ENCODE measurements around the gene MEG3.

MEG3 gene

DNA sequence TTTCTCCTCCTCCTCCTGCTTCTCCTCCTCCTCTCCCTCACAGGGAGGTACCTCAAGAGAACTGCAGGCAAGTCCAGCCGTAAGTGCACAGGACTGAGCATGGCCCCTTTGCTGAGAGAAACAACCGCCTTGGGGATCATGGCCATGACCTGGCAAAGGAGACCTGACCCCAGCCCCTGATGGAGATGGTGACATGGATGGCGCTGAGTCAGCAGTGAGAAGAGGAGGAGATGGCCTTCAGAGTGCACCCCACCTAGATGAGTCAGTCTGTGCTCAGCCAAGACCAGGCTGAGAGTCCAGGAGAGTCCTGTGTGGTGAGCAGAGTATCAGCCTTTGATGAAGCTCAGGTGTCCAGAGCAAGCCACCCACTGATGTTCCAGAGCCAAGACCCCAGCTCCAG lies 36.4 kb downstream of the MEG3 start:
- no peak overlapping the region for H3K27ac ChIP-seq (ENCODE audit: low read depth, low read length)
- no peaks in the 10 kb centered on the region for H3K27me3 ChIP-seq (ENCODE audit: control insufficient read depth, insufficient read depth, low read length)
- H3K9ac ChIP-seq (ENCODE audit: low read length), result no peak overlapping the region
- H3K4me3 ChIP-seq (ENCODE audit: low read length), result no peak overlapping the region
- no peaks in the 10 kb centered on the region for H3K36me3 ChIP-seq (ENCODE audit: control insufficient read depth, insufficient read depth, low read length)
- H3K4me1 ChIP-seq (ENCODE audit: control insufficient read depth, insufficient read depth, low read length), result no peaks in the 10 kb centered on the region

DNA sequence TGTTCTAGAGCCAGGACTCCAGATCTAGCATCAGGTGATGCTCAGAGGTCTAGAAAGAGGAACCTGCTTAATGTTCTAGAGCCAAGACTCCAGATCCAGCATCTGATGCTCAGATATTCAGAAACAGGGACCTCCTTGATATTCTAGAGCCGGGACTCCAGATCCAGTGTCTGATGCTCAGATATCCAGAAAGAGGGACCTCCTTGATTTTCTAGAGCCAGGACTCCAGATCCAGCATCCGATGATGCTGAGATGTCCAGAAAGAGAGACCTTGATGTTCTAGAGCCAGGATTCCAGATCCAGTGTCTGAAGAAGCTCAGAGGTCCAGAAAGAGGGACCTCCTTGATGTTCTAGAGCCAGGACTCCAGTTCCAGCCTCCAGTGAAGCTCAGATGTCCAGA lies 36.9 kb downstream of the MEG3 start:
- H3K36me3 ChIP-seq (ENCODE audit: control insufficient read depth, insufficient read depth, low read length), result no peaks in the 10 kb centered on the region
- no peak overlapping the region for H3K4me3 ChIP-seq (ENCODE audit: low read length)
- no peak overlapping the region for H3K9ac ChIP-seq (ENCODE audit: low read length)
- no peak overlapping the region for H3K27ac ChIP-seq (ENCODE audit: low read depth, low read length)
- no peaks in the 10 kb centered on the region for H3K4me1 ChIP-seq (ENCODE audit: control insufficient read depth, insufficient read depth, low read length)
- H3K27me3 ChIP-seq (ENCODE audit: control insufficient read depth, insufficient read depth, low read length), result no peaks in the 10 kb centered on the region

DNA sequence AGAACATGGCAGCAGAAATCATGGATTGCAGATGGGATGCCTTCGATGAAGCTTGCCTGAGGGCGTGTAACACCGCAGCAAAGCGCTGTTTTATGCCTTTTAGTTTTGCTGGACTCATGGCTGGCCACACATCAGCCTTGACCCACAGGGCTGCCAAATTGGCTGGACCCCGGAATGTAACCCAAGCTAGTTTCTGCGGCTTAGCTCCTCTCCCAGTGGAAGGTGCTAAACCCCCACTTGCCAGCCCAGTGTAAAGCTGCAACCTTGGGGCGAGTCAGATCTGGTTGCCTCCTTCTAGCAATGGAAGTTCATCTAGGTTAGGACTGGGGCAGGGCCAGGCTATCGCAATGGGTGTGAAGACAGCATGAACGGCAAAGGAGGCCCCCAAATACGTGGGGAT lies 38.3 kb downstream of the MEG3 start:
- no peak overlapping the region for H3K4me3 ChIP-seq (ENCODE audit: low read length)
- H3K27ac ChIP-seq (ENCODE audit: low read depth, low read length), result no peak overlapping the region
- no peaks in the 10 kb centered on the region for H3K4me1 ChIP-seq (ENCODE audit: control insufficient read depth, insufficient read depth, low read length)
- no peaks in the 10 kb centered on the region for H3K36me3 ChIP-seq (ENCODE audit: control insufficient read depth, insufficient read depth, low read length)
- no peak overlapping the region for H3K9ac ChIP-seq (ENCODE audit: low read length)
- no peaks in the 10 kb centered on the region for H3K27me3 ChIP-seq (ENCODE audit: control insufficient read depth, insufficient read depth, low read length)

DNA sequence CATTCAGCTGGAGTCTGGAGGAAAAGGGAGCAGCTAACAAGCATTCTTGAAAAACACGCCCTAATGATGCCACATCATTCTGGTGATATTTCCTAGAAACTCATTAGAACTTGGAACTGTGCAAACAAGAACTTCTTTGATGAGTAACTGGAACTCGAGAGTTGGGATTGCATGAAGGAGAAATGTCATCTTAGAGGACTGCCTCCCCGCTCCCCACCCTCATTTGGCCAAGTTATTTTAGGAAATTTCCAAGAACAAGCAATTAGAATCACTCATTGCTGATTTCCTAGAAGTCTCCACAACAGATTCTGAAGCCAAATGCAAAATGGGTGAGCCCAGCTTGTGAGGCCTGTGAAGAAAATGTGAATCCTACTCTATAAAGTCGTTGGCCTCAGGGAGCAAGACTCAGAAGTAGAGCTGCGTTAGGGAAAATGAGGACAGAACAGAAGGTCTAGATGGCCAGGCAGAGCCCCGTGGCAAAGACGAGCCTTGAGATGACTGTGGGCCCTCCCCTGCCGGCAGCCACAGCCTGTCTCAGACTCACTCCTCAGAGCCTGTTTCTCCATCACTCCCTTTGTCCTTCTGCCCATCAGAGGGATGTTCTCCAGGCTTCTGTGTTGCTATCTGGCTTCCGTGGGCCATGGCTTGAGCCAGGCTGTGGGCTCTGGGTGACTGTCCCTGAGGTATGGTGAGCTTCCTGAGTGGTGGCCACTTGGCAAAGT lies 39.2 kb downstream of the MEG3 start:
- H3K27me3 ChIP-seq (ENCODE audit: control insufficient read depth, insufficient read depth, low read length), result no peaks in the 10 kb centered on the region

DNA sequence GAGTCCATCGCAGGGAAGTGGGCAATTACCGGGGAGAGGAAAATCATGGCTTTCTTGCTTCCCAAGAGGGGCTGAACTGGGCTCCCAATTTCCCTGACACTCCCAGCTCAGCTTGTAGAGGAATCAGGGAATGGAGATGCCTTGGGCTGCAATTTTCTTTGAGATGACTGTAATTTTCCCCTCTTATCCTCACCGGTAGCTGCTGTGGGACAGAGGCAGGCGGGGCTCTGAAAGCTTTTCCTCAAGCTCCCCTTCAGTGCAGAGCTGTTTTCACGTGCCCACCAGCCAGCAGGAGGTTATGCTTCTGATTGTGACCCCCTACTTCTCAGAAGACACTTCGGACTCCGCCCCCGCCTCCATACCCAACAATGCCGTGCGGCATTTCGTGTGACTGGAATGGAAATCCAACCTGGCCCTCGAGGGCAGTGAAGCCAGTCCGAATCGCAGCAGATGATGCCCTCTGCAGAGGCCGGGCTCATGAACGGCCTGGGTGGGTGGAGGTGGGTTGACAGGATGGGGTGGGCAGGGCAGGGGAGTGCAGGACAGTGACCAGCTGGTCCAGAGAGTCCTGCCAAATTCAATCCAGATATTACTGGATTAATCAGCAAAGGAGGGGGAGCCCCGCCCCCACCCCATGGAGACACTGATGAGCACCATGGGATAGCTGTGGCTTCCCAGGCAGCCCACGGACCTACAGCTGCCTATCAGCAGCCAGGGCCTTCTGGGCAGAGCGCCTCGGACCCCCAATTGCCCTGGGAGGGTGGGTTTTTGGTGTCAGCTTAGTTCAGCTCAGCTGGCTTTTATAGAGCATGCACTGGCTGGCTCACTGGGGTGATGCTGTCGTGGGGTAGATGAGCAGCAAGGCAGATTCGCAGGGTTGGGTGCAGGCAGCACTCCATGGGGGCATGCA lies 40.0 kb downstream of the MEG3 start:
- Histone ChIP-seq H3K4me1 (ENCODE audit: control insufficient read depth, insufficient read depth, low read length) (no peaks in the 10 kb centered on the region), H3K4me3 (ENCODE audit: low read length) (no peak overlapping the region), H3K9ac (ENCODE audit: low read length) (no peak overlapping the region), H3K36me3 (ENCODE audit: control insufficient read depth, insufficient read depth, low read length) (no peaks in the 10 kb centered on the region), H3K27ac (ENCODE audit: low read depth, low read length) (no peak overlapping the region), H3K27me3 (ENCODE audit: control insufficient read depth, insufficient read depth, low read length) (no peaks in the 10 kb centered on the region)

More for the DNA sequence above, 39.2 kb downstream of the MEG3 start:
- no peak overlapping the region for H3K4me3 ChIP-seq (ENCODE audit: low read length)
- H3K4me1 ChIP-seq (ENCODE audit: control insufficient read depth, insufficient read depth, low read length), result no peaks in the 10 kb centered on the region
- no peak overlapping the region for H3K9ac ChIP-seq (ENCODE audit: low read length)
- H3K36me3 ChIP-seq (ENCODE audit: control insufficient read depth, insufficient read depth, low read length), result no peaks in the 10 kb centered on the region
- no peak overlapping the region for H3K27ac ChIP-seq (ENCODE audit: low read depth, low read length)

DNA sequence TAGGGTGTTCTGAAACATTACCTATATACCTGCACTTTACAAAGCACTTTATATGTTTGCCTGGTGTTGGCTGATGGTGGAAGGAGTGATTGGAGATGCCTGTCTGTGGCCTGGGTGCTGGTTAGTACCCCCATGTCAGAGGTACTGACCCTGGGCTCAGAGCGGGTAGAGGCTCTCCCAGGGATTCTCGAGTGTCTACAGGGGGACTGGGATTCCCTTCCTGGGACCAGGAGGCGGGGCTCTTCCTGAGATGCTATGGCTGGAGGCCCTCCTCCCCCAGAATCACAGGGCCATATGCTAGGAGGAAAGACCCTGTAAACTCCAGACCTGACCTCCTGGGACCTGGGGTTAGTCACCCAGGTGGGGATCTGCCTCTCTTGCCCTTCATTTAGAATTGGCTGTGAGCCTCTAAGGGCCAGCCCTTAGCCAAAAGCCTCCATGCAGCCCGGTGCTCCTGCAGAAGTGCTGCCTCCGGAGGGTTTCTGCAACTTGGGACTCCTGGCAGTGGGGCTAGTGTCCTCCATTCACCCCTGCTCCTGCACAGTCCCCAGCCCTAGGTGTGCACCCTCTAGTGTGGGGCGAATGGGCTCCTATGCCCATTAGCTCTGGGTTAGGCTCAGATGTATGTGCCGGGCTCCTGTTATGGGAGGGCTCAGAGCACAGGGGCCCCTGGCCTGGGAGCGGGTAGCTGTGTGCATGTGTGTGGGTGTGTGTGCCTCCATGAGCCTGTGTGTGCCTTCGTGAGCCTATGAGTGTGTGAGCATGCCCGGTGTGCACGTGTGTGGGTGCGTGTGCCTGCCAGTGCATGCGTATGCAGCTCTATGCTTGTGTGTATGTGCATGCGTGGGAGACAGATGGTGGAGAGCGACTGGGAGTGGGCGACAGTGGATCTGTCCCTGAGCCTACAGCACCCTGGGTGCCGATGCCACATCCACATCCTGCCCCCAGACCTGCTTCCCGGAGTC lies 41.0 kb downstream of the MEG3 start:
- Histone ChIP-seq H3K27ac (ENCODE audit: low read depth, low read length) (no peak overlapping the region), H3K27me3 (ENCODE audit: control insufficient read depth, insufficient read depth, low read length) (no peaks in the 10 kb centered on the region), H3K4me1 (ENCODE audit: control insufficient read depth, insufficient read depth, low read length) (no peaks in the 10 kb centered on the region)

DNA sequence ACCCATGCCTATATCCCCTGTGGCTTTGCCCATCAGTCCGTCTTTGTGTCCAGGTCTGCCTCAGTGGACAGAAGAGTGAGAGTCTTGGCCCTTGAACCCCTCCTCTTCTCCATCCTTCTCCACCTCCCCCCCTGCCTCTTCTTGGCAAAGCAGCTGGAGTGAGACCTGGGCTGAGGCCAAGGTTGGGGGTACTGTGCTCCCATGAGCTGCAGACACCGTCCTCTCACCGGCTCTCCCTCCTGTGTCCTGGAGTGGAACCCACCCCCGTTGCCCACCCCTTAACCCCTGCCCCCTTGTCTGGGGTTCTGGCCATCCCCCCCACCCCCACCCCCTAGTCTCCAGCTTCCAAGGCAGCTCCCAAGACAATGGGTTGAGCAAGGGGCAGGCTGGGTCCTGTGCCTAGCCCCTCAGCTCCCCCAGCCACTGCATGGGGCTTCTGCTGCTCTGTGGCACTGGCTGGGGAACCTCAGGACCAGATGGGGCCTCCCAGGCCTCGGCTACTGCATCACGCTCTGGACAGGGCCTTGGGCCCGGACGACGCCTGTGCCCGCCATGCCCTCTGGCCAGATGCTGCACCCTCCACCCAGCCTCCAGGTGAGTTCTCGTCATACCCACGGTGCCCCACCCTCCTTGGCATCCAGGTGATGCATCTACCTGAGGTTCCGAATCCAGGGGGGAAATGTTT lies 41.9 kb downstream of the MEG3 start:
- Histone ChIP-seq H3K4me3 (ENCODE audit: low read length) (no peak overlapping the region), H3K27ac (ENCODE audit: low read depth, low read length) (no peak overlapping the region), H3K36me3 (ENCODE audit: control insufficient read depth, insufficient read depth, low read length) (no peaks in the 10 kb centered on the region), H3K27me3 (ENCODE audit: control insufficient read depth, insufficient read depth, low read length) (no peaks in the 10 kb centered on the region), H3K9ac (ENCODE audit: low read length) (no peak overlapping the region), H3K4me1 (ENCODE audit: control insufficient read depth, insufficient read depth, low read length) (no peaks in the 10 kb centered on the region)

More for the DNA sequence above, 41.0 kb downstream of the MEG3 start:
- no peak overlapping the region for H3K9ac ChIP-seq (ENCODE audit: low read length)
- no peak overlapping the region for H3K4me3 ChIP-seq (ENCODE audit: low read length)
- no peaks in the 10 kb centered on the region for H3K36me3 ChIP-seq (ENCODE audit: control insufficient read depth, insufficient read depth, low read length)

DNA sequence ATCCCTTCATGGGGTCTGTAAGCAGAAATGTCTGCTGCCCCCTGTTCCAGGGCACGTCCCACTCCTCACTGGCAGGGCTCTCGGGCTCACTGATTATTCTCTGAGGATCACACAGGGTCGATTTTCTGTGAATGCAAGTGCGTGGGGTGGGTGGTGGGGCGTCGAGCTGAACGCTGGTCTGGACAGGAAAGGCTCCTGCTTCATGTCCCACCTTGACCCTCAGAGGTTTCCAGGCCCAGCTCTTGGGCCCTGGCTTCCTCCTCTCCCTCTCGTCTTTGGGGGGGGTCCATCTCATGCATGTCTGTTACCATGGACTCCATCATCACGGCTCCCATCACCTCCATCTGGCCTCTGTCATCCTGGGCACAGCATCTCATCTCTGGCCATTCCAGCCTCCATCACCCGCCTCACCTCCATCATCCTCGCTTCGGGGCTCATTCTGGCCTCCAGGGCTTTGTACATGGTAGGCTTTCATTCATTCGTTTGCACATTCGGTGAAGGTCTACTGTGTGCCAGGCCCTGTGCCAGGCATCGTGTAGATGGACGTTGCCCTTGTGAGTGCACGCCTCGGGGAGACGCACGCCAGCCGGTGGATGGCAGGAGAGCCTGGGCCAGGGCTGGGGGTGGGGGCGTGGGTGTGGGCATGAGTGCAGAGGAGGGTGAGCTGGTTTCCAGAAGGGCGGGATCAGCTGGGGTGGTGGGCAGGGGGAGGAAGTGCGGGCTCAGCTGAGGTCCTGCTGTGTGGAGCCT lies 42.9 kb downstream of the MEG3 start:
- H3K4me3 ChIP-seq (ENCODE audit: low read length), result no peak overlapping the region

DNA sequence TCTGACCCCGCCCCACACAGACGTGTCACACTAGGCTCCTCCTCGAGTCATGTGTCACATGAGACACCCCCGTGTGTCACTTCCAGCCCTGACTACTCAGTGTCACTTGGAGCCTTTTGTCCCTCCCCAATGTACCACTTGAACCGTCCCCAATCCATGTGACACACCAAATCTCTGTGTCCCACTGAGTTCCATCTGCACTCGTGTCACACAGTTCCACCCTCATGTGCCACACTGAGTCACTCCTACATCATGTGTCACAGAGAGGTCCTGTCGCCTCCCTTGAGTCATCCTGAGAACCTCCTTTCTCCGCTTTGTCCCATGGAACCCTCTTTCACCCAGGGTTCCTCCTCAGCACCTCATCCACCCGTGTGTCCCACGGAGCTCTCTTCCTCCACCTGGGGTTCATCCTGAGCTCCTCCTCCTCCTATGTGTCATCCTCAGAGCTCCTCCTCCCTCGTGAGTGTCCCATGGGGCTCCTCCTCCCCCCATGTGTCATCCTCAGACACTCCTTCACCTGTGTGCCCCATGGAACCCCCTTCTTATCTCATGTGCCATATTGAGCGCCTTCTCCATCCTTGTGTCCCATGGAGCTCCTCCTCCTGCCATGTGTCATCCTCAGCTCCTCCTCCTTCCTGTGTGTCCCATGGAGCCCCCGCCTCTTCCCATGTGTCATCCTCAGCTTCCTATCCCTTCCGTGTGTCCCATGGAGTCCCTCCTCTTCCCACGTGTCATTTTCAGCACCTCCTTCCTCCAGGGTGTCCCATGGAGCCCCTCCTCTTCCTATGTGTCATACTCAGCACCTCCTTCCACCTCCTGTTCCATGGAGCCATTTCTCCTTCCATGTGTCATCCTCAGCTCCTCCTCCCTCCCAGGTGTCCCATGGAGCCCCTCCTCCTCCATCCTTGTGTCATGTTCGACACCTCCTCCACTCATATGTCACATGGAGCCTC lies 45.6 kb downstream of the MEG3 start:
- no peak overlapping the region for H3K9ac ChIP-seq (ENCODE audit: low read length)
- no peaks in the 10 kb centered on the region for H3K36me3 ChIP-seq (ENCODE audit: control insufficient read depth, insufficient read depth, low read length)
- no peaks in the 10 kb centered on the region for H3K4me1 ChIP-seq (ENCODE audit: control insufficient read depth, insufficient read depth, low read length)
- no peak overlapping the region for H3K4me3 ChIP-seq (ENCODE audit: low read length)
- no peaks in the 10 kb centered on the region for H3K27me3 ChIP-seq (ENCODE audit: control insufficient read depth, insufficient read depth, low read length)
- no peak overlapping the region for H3K27ac ChIP-seq (ENCODE audit: low read depth, low read length)

More for the DNA sequence above, 42.9 kb downstream of the MEG3 start:
- Histone ChIP-seq H3K27ac (ENCODE audit: low read depth, low read length) (no peak overlapping the region), H3K27me3 (ENCODE audit: control insufficient read depth, insufficient read depth, low read length) (no peaks in the 10 kb centered on the region), H3K9ac (ENCODE audit: low read length) (no peak overlapping the region), H3K36me3 (ENCODE audit: control insufficient read depth, insufficient read depth, low read length) (no peaks in the 10 kb centered on the region), H3K4me1 (ENCODE audit: control insufficient read depth, insufficient read depth, low read length) (no peaks in the 10 kb centered on the region)

DNA sequence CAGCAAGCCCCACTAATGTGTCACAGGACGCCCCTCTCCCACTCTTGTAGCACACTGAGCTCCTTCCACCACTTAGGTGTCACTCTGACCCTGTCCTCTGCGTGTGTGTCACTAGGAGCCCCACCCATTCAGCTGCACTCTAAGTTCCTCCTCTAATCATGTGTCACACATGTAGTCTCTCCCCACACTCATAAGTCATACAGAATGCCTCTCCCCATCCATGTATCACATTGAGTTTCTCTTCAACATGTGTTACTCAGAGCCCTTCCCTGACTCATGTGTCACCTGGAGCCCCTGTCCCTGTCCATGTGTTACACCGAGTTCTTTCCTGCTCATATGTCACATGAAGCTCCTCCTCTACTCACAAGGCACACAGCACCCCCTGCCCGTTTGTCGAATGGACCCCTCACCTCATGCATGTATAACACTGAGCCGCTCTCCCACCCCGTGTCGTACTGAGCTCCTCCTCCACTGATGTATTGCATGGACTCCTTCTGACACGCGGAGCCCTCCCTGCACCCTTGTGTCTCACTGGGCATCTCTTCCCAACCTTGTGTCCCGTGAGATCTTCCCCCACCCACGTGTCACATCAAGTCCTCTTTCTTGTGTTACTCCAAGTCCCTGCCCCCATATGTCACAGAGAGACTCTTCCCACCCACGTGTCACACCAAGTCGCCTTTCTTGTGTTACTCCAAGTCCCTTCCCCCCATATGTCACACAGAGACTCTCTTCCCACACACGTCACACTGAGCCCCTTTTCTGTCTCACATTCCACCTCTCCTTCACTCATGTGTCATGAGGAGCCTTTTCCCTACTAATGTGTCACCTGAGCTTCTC lies 46.6 kb downstream of the MEG3 start:
- Histone ChIP-seq H3K36me3 (ENCODE audit: control insufficient read depth, insufficient read depth, low read length) (no peaks in the 10 kb centered on the region), H3K27ac (ENCODE audit: low read depth, low read length) (no peak overlapping the region), H3K4me3 (ENCODE audit: low read length) (no peak overlapping the region), H3K4me1 (ENCODE audit: control insufficient read depth, insufficient read depth, low read length) (no peaks in the 10 kb centered on the region), H3K27me3 (ENCODE audit: control insufficient read depth, insufficient read depth, low read length) (no peaks in the 10 kb centered on the region), H3K9ac (ENCODE audit: low read length) (no peak overlapping the region)
